IMR-90 (cell line): ENCODE results near the gene FUT7. TPM values are rescaled to one million over a fixed set of nuclear protein-coding genes. Genes with fewer than 3 reads are reported as not detected.

ENCODE experiments used
- ATAC-seq: fragments of 200-7000 bp; cut with Tn5 transposase; 2 replicates; pipeline ENCODE4 v1.9.1; 2020; ENCODE audit warnings: low read depth, mild to moderate bottlenecking, moderate library complexity
- BruUV-seq: library from RNA; stranded (reverse); fragments of 400-500 nt; replicated peaks from 2 replicates; lab custom pipeline; 2021; lab: Mats Ljungman, UMichigan
- CTCF ChIA-PET: fragments of 300-600 bp; formaldehyde crosslinking; extraction: SDS; loops from one replicate; lab custom pipeline; 2021; ENCODE audit warnings: antibody characterized with exemption; lab: Yijun Ruan, JAX
- POLR2A ChIA-PET: fragments of 300-600 bp; sonication (Branson Sonifier 250); formaldehyde crosslinking; loops from one replicate; lab custom pipeline; 2022; ENCODE audit warnings: antibody characterized with exemption; ENCODE audit not compliant: unreplicated experiment; lab: Charles Lee
- DNase-seq: peaks from one replicate; pipeline ENCODE4 v3.0.0; 2013
- H2AFZ ChIP-seq: replicated peaks from 2 replicates; pipeline ENCODE3; 2013; ENCODE audit warnings: low read length, mild to moderate bottlenecking; ENCODE audit not compliant: poor library complexity
- H2AK5ac ChIP-seq: 2 replicates; pipeline ENCODE4 v1.6.1; 2013; ENCODE audit warnings: low read depth, low read length, inconsistent platforms
- H2AK9ac ChIP-seq: replicated peaks from 2 replicates; pipeline ENCODE3; 2013; ENCODE audit warnings: mild to moderate bottlenecking, low read depth, low read length, moderate library complexity; ENCODE audit not compliant: poor library complexity
- H2BK120ac ChIP-seq: 2 replicates; pipeline ENCODE4 v1.6.1; 2013; ENCODE audit warnings: low read depth, low read length, inconsistent platforms
- H2BK15ac ChIP-seq: 3 replicates; pipeline ENCODE4 v1.6.1; 2013; ENCODE audit warnings: low read depth, low read length, inconsistent platforms
- H2BK20ac ChIP-seq: 2 replicates; pipeline ENCODE4 v1.6.1; 2013; ENCODE audit warnings: low read depth, mild to moderate bottlenecking, inconsistent platforms, low read length, moderate library complexity
- H2BK5ac ChIP-seq: 2 replicates; pipeline ENCODE4 v1.6.1; 2013; ENCODE audit warnings: mild to moderate bottlenecking, low read depth, low read length, inconsistent platforms; ENCODE audit not compliant: poor library complexity, severe bottlenecking
- H3K14ac ChIP-seq: replicated peaks from 2 replicates; pipeline ENCODE4 v1.6.1; 2013; ENCODE audit warnings: low read depth, low read length, inconsistent platforms
- H3K18ac ChIP-seq: 2 replicates; pipeline ENCODE4 v1.6.1; 2013; ENCODE audit warnings: low read depth, low read length, control low read depth
- H3K23ac ChIP-seq: 2 replicates; pipeline ENCODE4 v1.6.1; 2013; ENCODE audit warnings: low read depth, low read length, inconsistent platforms
- H3K27ac ChIP-seq: 2 replicates; pipeline ENCODE4 v1.5.1; 2013; ENCODE audit warnings: mild to moderate bottlenecking, control low read depth, low read length; ENCODE audit not compliant: insufficient read depth
- H3K27me3 ChIP-seq: 2 replicates; pipeline ENCODE4 v1.6.1; 2013; ENCODE audit warnings: low read length; ENCODE audit not compliant: control insufficient read depth, insufficient read depth
- H3K36me3 ChIP-seq: 2 replicates; pipeline ENCODE4 v1.6.1; 2013; ENCODE audit warnings: low read length, mixed read lengths; ENCODE audit not compliant: control insufficient read depth, insufficient read depth
- H3K4ac ChIP-seq: 2 replicates; pipeline ENCODE4 v1.6.1; 2013; ENCODE audit warnings: low read depth, low read length, inconsistent platforms
- H3K4me1 ChIP-seq: 2 replicates; pipeline ENCODE4 v1.6.1; 2013; ENCODE audit warnings: low read length, mixed read lengths; ENCODE audit not compliant: control insufficient read depth, insufficient read depth
- H3K4me2 ChIP-seq: 2 replicates; pipeline ENCODE4 v1.6.1; 2013; ENCODE audit warnings: low read depth, mild to moderate bottlenecking, control low read depth, low read length, moderate library complexity
- H3K4me3 ChIP-seq: 2 replicates; pipeline ENCODE4 v1.5.1; 2013; ENCODE audit warnings: low read depth, mild to moderate bottlenecking, control low read depth, low read length, moderate library complexity; ENCODE audit not compliant: insufficient read depth
- H3K56ac ChIP-seq: 2 replicates; pipeline ENCODE4 v1.6.1; 2013; ENCODE audit warnings: low read length, inconsistent platforms; ENCODE audit not compliant: insufficient read depth; ENCODE audit errors: extremely low read depth
- H3K79me1 ChIP-seq, 2 experiments: 2 replicates each; pipeline ENCODE4 v1.6.1; 2013; ENCODE audit warnings: low read length in 2 of 2, inconsistent platforms in 1 of 2, low read depth in 1 of 2
- H3K9ac ChIP-seq: 2 replicates; pipeline ENCODE4 v1.6.1; 2013; ENCODE audit warnings: low read depth, low read length, control low read depth
- H3K9me1 ChIP-seq: 2 replicates; pipeline ENCODE4 v1.6.1; 2013; ENCODE audit warnings: low read length, inconsistent platforms; ENCODE audit not compliant: insufficient read depth
- H3K9me3 ChIP-seq: 2 replicates; pipeline ENCODE4 v1.6.1; 2013; ENCODE audit warnings: low read length; ENCODE audit not compliant: control insufficient read depth, insufficient read depth
- H4K20me1 ChIP-seq: 2 replicates; pipeline ENCODE4 v1.6.1; 2013; ENCODE audit warnings: low read length, inconsistent platforms; ENCODE audit not compliant: insufficient read depth
- H4K5ac ChIP-seq: 2 replicates; pipeline ENCODE4 v1.6.1; 2013; ENCODE audit warnings: mild to moderate bottlenecking, low read depth, low read length, control low read depth
- H4K8ac ChIP-seq, 2 experiments: 2 replicates each; pipeline ENCODE4 v1.6.1; 2013; ENCODE audit warnings: low read depth in 2 of 2, low read length in 2 of 2, control low read depth in 1 of 2, inconsistent platforms in 1 of 2
- H4K91ac ChIP-seq: 2 replicates; pipeline ENCODE4 v1.6.1; 2013; ENCODE audit warnings: low read depth, low read length, inconsistent platforms; ENCODE audit not compliant: insufficient read depth
- CEBPB ChIP-seq: IDR thresholded peaks from 2 replicates; pipeline ENCODE4 v1.6.1; 2012; ENCODE audit warnings: low read depth, low read length, improper control_type of control experiment
- CHD1 ChIP-seq: IDR thresholded peaks from 2 replicates; pipeline ENCODE4 v1.6.1; 2012; ENCODE audit warnings: low read depth, low read length, improper control_type of control experiment
- FOS ChIP-seq: fragments of 150-350 bp; IDR thresholded peaks from 2 replicates; pipeline ENCODE4 v1.6.1; 2016; ENCODE audit warnings: low read depth, low read length
- MAFK ChIP-seq: IDR thresholded peaks from 2 replicates; pipeline ENCODE4 v1.6.1; 2012; ENCODE audit warnings: low read depth, low read length, improper control_type of control experiment
- MAZ ChIP-seq: IDR thresholded peaks from 2 replicates; pipeline ENCODE4 v1.6.1; 2012; ENCODE audit warnings: low read depth, mild to moderate bottlenecking, low read length, improper control_type of control experiment, moderate library complexity, borderline replicate concordance
- MXI1 ChIP-seq: IDR thresholded peaks from 2 replicates; pipeline ENCODE4 v1.6.1; 2012; ENCODE audit warnings: low read depth, mild to moderate bottlenecking, low read length, moderate library complexity, borderline replicate concordance
- NFE2L2 ChIP-seq: fragments of 150-350 bp; IDR thresholded peaks from 2 replicates; pipeline ENCODE4 v1.6.1; 2016; ENCODE audit warnings: low read depth, mild to moderate bottlenecking, low read length
- POLR2A ChIP-seq: IDR thresholded peaks from 2 replicates; pipeline ENCODE4 v1.6.1; 2012; ENCODE audit warnings: mild to moderate bottlenecking, low read depth, low read length
- RAD21 ChIP-seq: IDR thresholded peaks from 2 replicates; pipeline ENCODE4 v1.6.1; 2012; ENCODE audit warnings: low read length, improper control_type of control experiment
- RCOR1 ChIP-seq: IDR thresholded peaks from 2 replicates; pipeline ENCODE4 v1.6.1; 2012; ENCODE audit warnings: mild to moderate bottlenecking, low read length, improper control_type of control experiment; ENCODE audit not compliant: insufficient replicate concordance
- RFX5 ChIP-seq: IDR thresholded peaks from 2 replicates; pipeline ENCODE4 v1.8.0; 2012; ENCODE audit warnings: low read depth, mild to moderate bottlenecking, low read length, moderate library complexity
- SMC3 ChIP-seq: fragments of 150-350 bp; IDR thresholded peaks from 2 replicates; pipeline ENCODE4 v1.6.1; 2016; ENCODE audit warnings: low read depth, mild to moderate bottlenecking, antibody characterized with exemption, low read length, moderate library complexity
- WGBS, 2 experiments: methylation state at CpG; one replicate each; pipeline versions ENCODE4 v1.1.5 to v1.1.7; 2013; ENCODE audit warnings: missing lambda C conversion rate in 2 of 2; ENCODE audit not compliant: insufficient read length in 1 of 2; ENCODE audit errors: extremely low coverage in 2 of 2; 5-methylcytosine and 5-hydroxymethylcytosine counted together
- dilution Hi-C: fragments of 300-500 bp; cut with HindIII; formaldehyde crosslinking; loops from one replicate; pipeline ENCODE4 v1.14.3; 2018; ENCODE audit warnings: low sequenced_read_pairs; ENCODE audit not compliant: unreplicated experiment
- in situ Hi-C: fragments of 300-500 bp; cut with MboI; formaldehyde crosslinking; loops from 3 replicates; pipeline ENCODE4 v1.14.3; 2019; ENCODE audit warnings: low sequenced_read_pairs, inconsistent platforms, mixed read lengths
- intact Hi-C: fragments of 100-400 bp; cut with micrococcal nuclease; formaldehyde crosslinking; loops from 2 replicates; pipeline ENCODE4 v1.10.0; 2022
- polyA plus RNA-seq, 3 experiments: library from polyadenylated mRNA; depleted of rRNA; stranded (reverse); fragments of >200 nt; gene quantifications; 2 replicates each; pipeline ENCODE4 v1.2.3, GENCODE V29; 2012; ENCODE audit warnings: low replicate concordance in 1 of 3
- total RNA-seq: library from RNA; depleted of rRNA; stranded (reverse); fragments of >200 nt; gene quantifications from 2 replicates; pipeline ENCODE4 v1.2.3, GENCODE V29; 2012
- TF ChIP-seq, protein P1 (sequence below): conservative IDR thresholded peaks from 2 replicates; pipeline ENCODE4 v1.5.1; 2012; ENCODE audit warnings: mild to moderate bottlenecking, low read depth, low read length, improper control_type of control experiment
- TF ChIP-seq, protein P2 (sequence below): fragments of 150-350 bp; IDR thresholded peaks from 2 replicates; pipeline ENCODE4 v1.6.1; 2017; ENCODE audit warnings: mild to moderate bottlenecking, antibody characterized with exemption, low read length, low read depth
- TF ChIP-seq, protein P3 (sequence below): fragments of 150-350 bp; IDR thresholded peaks from 2 replicates; pipeline ENCODE4 v1.6.1; 2016; ENCODE audit warnings: low read depth, mild to moderate bottlenecking, low read length, moderate library complexity, borderline replicate concordance

Gene FUT7
- total and polyA plus RNA-seq, 2 of the 4 experiments (the other 2 are of a cell fraction) = not detected

DNA sequence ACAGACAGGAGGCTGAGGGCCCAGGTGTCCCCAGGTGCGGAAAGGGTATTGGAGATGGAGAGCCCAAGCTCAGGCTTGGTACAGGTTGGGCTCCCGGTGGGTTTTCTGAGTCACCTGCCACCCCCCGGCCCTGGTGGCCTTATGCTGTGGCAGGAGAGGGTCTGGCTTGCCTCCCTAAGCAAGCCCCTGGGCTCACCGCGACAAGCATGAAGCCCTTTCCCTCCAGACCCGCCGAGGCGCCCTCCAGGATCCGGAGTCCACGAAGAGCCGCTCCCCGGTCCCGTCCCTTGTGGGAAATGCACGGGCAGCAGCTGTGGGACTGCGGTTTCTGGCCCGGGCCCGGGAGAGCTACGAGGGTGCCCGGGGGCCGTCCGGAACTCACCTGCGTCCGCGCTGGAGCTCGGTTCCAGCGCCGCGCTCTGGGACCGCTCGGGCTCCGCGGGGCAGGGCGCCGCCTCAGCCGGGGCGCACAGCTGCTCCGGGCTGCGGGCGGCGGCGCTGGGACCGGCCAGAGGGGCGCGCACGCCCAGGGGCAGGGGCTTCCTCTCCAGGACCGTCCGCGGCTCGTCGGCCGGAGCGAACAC, 37.7 kb upstream of the FUT7 start:
- CTCF ChIA-PET = interaction anchor here (0.7 kb wide), 1 partner anchor 40 kb away, joined by 4 read pairs; no protein-coding TSS in a partner anchor
- peak; percentile 13 for ATAC-seq
- no peak for TF ChIP-seq NFE2L2
- no peak for TF ChIP-seq CHD1
- no peak for TF ChIP-seq FOS
- TF ChIP-seq SMC3 = no peak
- TF ChIP-seq CEBPB = no peak
- TF ChIP-seq, protein P1, sequence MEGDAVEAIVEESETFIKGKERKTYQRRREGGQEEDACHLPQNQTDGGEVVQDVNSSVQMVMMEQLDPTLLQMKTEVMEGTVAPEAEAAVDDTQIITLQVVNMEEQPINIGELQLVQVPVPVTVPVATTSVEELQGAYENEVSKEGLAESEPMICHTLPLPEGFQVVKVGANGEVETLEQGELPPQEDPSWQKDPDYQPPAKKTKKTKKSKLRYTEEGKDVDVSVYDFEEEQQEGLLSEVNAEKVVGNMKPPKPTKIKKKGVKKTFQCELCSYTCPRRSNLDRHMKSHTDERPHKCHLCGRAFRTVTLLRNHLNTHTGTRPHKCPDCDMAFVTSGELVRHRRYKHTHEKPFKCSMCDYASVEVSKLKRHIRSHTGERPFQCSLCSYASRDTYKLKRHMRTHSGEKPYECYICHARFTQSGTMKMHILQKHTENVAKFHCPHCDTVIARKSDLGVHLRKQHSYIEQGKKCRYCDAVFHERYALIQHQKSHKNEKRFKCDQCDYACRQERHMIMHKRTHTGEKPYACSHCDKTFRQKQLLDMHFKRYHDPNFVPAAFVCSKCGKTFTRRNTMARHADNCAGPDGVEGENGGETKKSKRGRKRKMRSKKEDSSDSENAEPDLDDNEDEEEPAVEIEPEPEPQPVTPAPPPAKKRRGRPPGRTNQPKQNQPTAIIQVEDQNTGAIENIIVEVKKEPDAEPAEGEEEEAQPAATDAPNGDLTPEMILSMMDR = no peak
- TF ChIP-seq, protein P2, sequence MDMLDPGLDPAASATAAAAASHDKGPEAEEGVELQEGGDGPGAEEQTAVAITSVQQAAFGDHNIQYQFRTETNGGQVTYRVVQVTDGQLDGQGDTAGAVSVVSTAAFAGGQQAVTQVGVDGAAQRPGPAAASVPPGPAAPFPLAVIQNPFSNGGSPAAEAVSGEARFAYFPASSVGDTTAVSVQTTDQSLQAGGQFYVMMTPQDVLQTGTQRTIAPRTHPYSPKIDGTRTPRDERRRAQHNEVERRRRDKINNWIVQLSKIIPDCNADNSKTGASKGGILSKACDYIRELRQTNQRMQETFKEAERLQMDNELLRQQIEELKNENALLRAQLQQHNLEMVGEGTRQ = no peak
- TF ChIP-seq, protein P3, sequence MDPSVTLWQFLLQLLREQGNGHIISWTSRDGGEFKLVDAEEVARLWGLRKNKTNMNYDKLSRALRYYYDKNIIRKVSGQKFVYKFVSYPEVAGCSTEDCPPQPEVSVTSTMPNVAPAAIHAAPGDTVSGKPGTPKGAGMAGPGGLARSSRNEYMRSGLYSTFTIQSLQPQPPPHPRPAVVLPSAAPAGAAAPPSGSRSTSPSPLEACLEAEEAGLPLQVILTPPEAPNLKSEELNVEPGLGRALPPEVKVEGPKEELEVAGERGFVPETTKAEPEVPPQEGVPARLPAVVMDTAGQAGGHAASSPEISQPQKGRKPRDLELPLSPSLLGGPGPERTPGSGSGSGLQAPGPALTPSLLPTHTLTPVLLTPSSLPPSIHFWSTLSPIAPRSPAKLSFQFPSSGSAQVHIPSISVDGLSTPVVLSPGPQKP = no peak
- TF ChIP-seq RFX5 = no peak
- no peak for TF ChIP-seq MXI1
- no peak for TF ChIP-seq RAD21
- TF ChIP-seq MAZ = no peak
- TF ChIP-seq POLR2A = no peak
- no peak for TF ChIP-seq RCOR1
- no peak for TF ChIP-seq MAFK

More for the DNA sequence above, 37.7 kb upstream of the FUT7 start:
- H3K27ac ChIP-seq = no peak overlapping the region
- H4K5ac ChIP-seq = no peak overlapping the region
- peaks cover 2 to 11% of the 10 kb centered on the region in 2 experiments for H3K79me1 ChIP-seq
- BruUV-seq = no TSS peak
- no peak overlapping the region for H3K23ac ChIP-seq
- H3K9me3 ChIP-seq = no peaks in the 10 kb centered on the region
- H3K4me2 ChIP-seq = peak overlapping the region; percentile 29
- no peak overlapping the region for H2AK5ac ChIP-seq
- no peak overlapping the region for H3K14ac ChIP-seq
- no peak overlapping the region for H4K8ac ChIP-seq
- peaks cover 3% of the 10 kb centered on the region; the same call in 1 of the 2 replicates for H3K4me1 ChIP-seq
- no peak overlapping the region for H3K9ac ChIP-seq
- H2AK9ac ChIP-seq = peak overlapping the region; percentile 42
- H2BK20ac ChIP-seq = no peak overlapping the region
- intact Hi-C loops = loop anchor here (1.0 kb wide), 1 partner anchor 17 kb away; the partner anchor contains the start of gene MAN1B1
- H2BK15ac ChIP-seq = no peak overlapping the region
- dilution Hi-C loops = no loop called here
- WGBS, 2 experiments = 6% methylated on average over 19 of the region's 52 CpGs; no CpG with 5 or more reads in 1 of the 2 experiments
- H4K20me1 ChIP-seq = no peaks in the 10 kb centered on the region
- H3K56ac ChIP-seq = no peak overlapping the region
- H2AFZ ChIP-seq = peak overlapping the region; percentile 77
- H3K9me1 ChIP-seq = no peaks in the 10 kb centered on the region
- no peak overlapping the region for H3K4ac ChIP-seq
- in situ Hi-C loops = no loop called here
- no peaks in the 10 kb centered on the region for H3K36me3 ChIP-seq
- POLR2A ChIA-PET = interaction anchor here (0.6 kb wide), 1 partner anchor 1185 kb away, joined by 3 read pairs; no protein-coding TSS in a partner anchor
- H3K18ac ChIP-seq = no peak overlapping the region
- H3K27me3 ChIP-seq = no peaks in the 10 kb centered on the region; the same call in 1 of the 2 replicates
- no peak overlapping the region for H2BK120ac ChIP-seq
- DNase-seq = no peak
- no peak overlapping the region for H4K91ac ChIP-seq
- H3K4me3 ChIP-seq = peak overlapping the region; percentile 53; the same call in 1 of the 2 replicates
- H2BK5ac ChIP-seq = no peak overlapping the region
